ENCODE data around the gene USP48.
"Not testable (repeated sequence)": the region's sequence is repeated elsewhere in the genome, so short reads cannot be mapped to it uniquely, and the experiment has no call there.

GRCh38 chr1:21767106-21767505, 15.8 kb downstream of the USP48 start:
- TF ChIP-seq USF2 (IDR thresholded peaks at IDR 0.05); POLR2A (IDR thresholded peaks at IDR 0.05; ENCODE audit: low read length); REST (IDR thresholded peaks at IDR 0.05); RAD21 (conservative IDR thresholded peaks at IDR 0.05 in 1 of 2, IDR thresholded peaks at IDR 0.05 in 1 of 2); CTCF (IDR thresholded peaks at IDR 0.05); EP300 (IDR thresholded peaks at IDR 0.05); HMGXB4 (CRISPR knock-in tag; IDR thresholded peaks at IDR 0.05; ENCODE audit: borderline replicate concordance); RARB (CRISPR knock-in tag; IDR thresholded peaks at IDR 0.05); MAFK (IDR thresholded peaks at IDR 0.05; ENCODE audit: partially characterized antibody); FOSB (CRISPR knock-in tag; IDR thresholded peaks at IDR 0.05); PHF8 (IDR thresholded peaks at IDR 0.05; ENCODE audit: borderline replicate concordance, low read depth); ESRRA (IDR thresholded peaks at IDR 0.05; ENCODE audit: borderline replicate concordance, low read length); POLR2AphosphoS2 (conservative IDR thresholded peaks at IDR 0.05; ENCODE audit: low read length); RFX5 (IDR thresholded peaks at IDR 0.05): not testable (repeated sequence)
